Measurements from ENCODE around the gene EIF1. TPM values are rescaled to one million over a fixed set of nuclear protein-coding genes. Genes with fewer than 3 reads are reported as not detected.

The EIF1 gene
- total RNA-seq, 1 experiment from 2014 or later, result 172 TPM

DNA sequence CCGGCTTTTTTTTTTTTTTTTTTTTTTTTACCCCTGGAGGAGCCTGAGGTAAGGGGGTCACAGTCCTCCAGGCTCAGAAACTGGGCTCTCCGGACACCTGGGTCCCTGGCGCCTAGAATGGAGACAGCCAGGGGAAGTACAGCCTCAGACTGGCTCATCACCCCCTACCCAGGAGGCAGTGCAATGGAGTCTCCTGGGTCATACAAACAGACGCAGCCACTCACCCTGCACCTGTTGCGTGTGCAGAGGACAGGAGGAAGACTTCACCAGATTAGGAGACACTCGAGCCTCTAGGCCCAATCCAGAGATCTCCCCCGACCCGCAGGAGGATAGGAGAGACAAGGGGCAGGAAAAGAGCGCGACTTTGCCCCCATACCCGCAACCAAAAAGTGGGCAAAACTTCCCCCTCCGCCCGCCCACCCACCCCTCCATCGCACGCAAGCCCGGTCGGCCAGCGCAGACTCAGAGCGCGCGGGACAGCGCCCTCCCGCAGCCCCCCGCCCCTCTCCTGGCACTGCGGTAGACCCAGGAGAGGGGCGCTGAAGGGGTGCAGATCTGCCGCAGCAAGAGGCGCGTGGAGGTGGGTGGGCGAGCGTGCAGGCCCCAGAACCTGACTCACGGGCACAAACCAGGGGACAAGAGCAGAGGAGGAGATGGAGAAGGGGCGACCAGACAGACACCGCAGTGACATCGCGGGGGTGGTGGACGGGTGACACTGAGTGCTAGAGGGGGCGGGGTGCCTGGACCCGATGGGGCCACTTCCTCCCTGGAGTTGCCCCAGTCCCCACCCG, 44.9 kb downstream of the EIF1 start:
- Histone ChIP-seq H4K20me1 (ENCODE audit: insufficient read depth, low read depth, low read length) (no peaks in the 10 kb centered on the region), H3K36me3 (ENCODE audit: insufficient read depth, low read length) (no peaks in the 10 kb centered on the region), H3K4me1 (ENCODE audit: low read length) (peaks cover 5% of the 10 kb centered on the region), H3K79me2 (ENCODE audit: low read length) (no peaks in the 10 kb centered on the region), H3K4me2 (ENCODE audit: low read depth, low read length, poor library complexity, severe bottlenecking) (no peak overlapping the region), H3K9ac (ENCODE audit: low read length) (no peak overlapping the region), H2AFZ (ENCODE audit: low read length) (no peak overlapping the region), H3K27ac (ENCODE audit: low read length) (no peak overlapping the region), H3K9me2 (replicated peaks; ENCODE audit: insufficient read depth, low read length) (no peaks in the 10 kb centered on the region), H3K4me3 (ENCODE audit: low read length) (no peak overlapping the region), H3K27me3 (ENCODE audit: low read length) (no peaks in the 10 kb centered on the region), H3K9me3 (ENCODE audit: low read length) (no peaks in the 10 kb centered on the region)
- DNase-seq, result no peak

DNA sequence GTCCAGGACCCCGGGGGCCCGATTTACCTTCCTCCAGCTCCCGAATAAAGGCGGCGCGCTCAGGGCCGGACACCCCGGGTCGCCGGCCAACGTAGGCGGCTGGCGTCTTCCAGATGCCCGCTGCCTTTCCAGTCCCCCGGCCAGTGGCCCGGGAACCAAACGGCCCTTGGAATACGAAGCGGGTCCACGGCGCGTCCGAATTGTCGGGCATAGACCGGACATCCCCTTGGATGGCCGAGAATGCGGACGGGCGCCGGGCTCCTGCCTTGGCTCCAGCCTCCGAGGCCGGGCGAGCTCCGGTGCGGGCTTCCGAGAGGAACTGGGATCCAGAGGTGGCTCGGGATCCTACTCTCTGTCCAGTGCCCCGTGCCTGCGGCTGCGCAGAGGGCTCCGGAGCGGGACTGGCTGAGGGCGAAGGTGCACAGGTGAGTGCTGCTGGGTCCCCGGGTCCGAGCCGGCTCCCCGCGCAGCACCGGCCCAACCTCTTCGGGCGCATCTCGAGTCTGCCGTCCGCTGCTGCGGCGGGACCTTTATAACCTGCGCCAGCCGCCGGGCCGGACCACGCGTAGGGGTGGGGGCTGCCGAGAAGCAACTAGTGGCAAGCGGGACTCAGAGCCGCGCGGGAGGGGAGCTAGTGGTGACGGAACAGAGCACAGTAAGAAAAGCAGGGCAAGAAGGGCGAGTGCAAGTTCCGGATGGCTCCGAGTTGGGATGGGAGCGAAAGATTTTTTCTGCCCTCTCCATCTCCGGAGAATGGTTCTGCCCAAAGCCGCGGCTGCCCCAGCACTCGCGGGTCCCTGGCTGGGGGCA, 45.7 kb downstream of the EIF1 start, which contains the start of gene HAP1:
Gene HAP1 (minus strand): TSS at position 505 of the 810 bp plus-strand sequence. CDS start 9 bp downstream, at position 496.
- Histone ChIP-seq H3K36me3 (ENCODE audit: insufficient read depth, low read length) (no peaks in the 10 kb centered on the region), H3K4me1 (ENCODE audit: low read length) (peaks cover 4% of the 10 kb centered on the region; the same call in 1 of the 2 replicates), H3K9me3 (ENCODE audit: low read length) (no peaks in the 10 kb centered on the region), H3K27ac (ENCODE audit: low read length) (no peak within 1 kb of the TSS), H3K4me2 (ENCODE audit: low read depth, low read length, poor library complexity, severe bottlenecking) (no peak within 1 kb of the TSS), H2AFZ (ENCODE audit: low read length) (no peak within 1 kb of the TSS), H3K79me2 (ENCODE audit: low read length) (no peaks in the 10 kb centered on the region), H3K9me2 (replicated peaks; ENCODE audit: insufficient read depth, low read length) (no peaks in the 10 kb centered on the region), H3K27me3 (ENCODE audit: low read length) (no peaks in the 10 kb centered on the region), H4K20me1 (ENCODE audit: insufficient read depth, low read depth, low read length) (no peaks in the 10 kb centered on the region), H3K9ac (ENCODE audit: low read length) (no peak within 1 kb of the TSS), H3K4me3 (ENCODE audit: low read length) (no peak within 1 kb of the TSS)
- no peak for DNase-seq

DNA sequence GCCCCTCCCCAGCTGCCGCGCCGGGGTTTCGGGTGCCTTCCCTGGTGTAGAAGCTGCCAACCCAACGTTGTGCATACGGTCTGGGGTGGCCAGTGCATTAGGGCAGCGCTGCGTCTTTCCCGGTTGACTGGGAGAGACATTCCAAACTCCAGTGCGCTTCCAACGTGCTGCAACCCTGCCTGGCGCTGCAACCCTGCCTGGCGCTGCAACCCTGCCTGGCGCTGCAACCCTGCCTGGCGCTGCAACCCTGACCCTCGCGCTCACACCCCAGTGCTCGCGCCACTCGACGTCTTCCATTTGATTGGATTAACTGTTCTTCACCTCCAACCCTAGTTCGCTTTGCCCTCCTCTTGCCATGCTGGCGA, 46.2 kb downstream of the EIF1 start:
- no peak for DNase-seq
- Histone ChIP-seq H3K4me1 (ENCODE audit: low read length) (peaks cover 4% of the 10 kb centered on the region; the same call in 1 of the 2 replicates), H3K9me2 (replicated peaks; ENCODE audit: insufficient read depth, low read length) (no peaks in the 10 kb centered on the region), H2AFZ (ENCODE audit: low read length) (no peak overlapping the region), H3K27ac (ENCODE audit: low read length) (no peak overlapping the region), H3K4me2 (ENCODE audit: low read depth, low read length, poor library complexity, severe bottlenecking) (no peak overlapping the region), H3K27me3 (ENCODE audit: low read length) (no peaks in the 10 kb centered on the region), H3K36me3 (ENCODE audit: insufficient read depth, low read length) (no peaks in the 10 kb centered on the region), H3K4me3 (ENCODE audit: low read length) (no peak overlapping the region), H3K79me2 (ENCODE audit: low read length) (no peaks in the 10 kb centered on the region), H4K20me1 (ENCODE audit: insufficient read depth, low read depth, low read length) (no peaks in the 10 kb centered on the region), H3K9me3 (ENCODE audit: low read length) (no peaks in the 10 kb centered on the region), H3K9ac (ENCODE audit: low read length) (no peak overlapping the region)

DNA sequence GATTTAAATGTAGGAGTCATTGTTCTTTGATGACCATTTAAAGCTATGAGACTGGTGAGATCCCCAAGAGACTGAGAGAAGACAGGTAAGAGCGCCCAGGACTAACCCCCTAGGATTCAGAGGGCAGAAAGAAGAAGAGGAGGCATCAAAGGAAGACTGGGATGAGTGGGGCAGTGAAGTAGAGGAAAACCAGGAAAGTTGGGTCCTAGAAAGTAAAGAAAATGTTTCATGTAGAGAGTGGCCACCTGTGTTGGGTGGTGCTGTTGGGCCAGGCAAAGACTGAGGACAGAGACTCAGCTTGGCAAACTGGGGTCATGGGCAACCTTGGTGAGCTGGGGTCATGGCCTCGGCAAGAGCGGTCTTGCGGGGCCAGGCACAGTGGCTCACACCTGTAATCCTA, 47.1 kb downstream of the EIF1 start:
- Histone ChIP-seq H2AFZ (ENCODE audit: low read length) (no peak overlapping the region), H3K36me3 (ENCODE audit: insufficient read depth, low read length) (no peaks in the 10 kb centered on the region), H3K27me3 (ENCODE audit: low read length) (no peaks in the 10 kb centered on the region), H3K79me2 (ENCODE audit: low read length) (no peaks in the 10 kb centered on the region), H3K9me3 (ENCODE audit: low read length) (no peaks in the 10 kb centered on the region), H3K4me1 (ENCODE audit: low read length) (peaks cover 4% of the 10 kb centered on the region; the same call in 1 of the 2 replicates), H3K27ac (ENCODE audit: low read length) (no peak overlapping the region), H3K4me3 (ENCODE audit: low read length) (no peak overlapping the region), H3K4me2 (ENCODE audit: low read depth, low read length, poor library complexity, severe bottlenecking) (no peak overlapping the region), H3K9me2 (replicated peaks; ENCODE audit: insufficient read depth, low read length) (no peaks in the 10 kb centered on the region), H3K9ac (ENCODE audit: low read length) (no peak overlapping the region), H4K20me1 (ENCODE audit: insufficient read depth, low read depth, low read length) (no peaks in the 10 kb centered on the region)
- no peak for DNase-seq

DNA sequence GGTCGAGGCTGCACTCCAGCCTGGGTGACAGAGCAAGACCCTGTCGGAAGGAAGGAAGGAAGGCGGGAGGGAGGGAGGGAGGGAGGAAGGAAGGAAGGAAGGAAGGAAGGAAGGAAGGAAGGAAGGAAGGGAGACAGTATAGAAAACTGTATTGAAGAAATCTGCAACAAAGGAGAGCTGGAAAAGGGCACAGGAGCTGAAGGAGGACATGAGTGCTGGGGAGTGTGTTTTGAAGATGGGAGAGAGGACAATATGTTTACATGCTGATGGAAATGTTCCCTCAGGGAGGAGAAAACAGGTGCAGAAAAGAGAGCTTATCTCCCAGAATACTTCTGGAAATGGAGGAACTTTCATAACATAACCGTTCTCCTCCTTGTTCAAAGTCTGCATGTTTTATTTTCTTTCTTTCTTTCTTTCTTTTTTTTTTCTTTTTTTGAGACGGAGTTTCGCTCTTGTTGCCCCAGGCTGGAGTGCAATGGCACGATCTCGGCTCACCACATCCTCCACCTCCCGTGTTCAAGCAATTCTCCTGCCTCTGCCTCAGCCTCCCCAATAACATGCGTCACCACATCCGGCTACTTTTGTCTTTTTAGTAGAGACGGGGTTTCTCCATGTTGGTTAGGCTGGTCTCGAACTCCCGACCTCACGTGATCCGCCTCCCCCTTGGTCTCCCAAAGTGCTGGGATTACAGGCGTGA, 48.4 kb downstream of the EIF1 start:
- Histone ChIP-seq H2AFZ (ENCODE audit: low read length) (no peak overlapping the region), H3K4me3 (ENCODE audit: low read length) (no peak overlapping the region), H3K4me1 (ENCODE audit: low read length) (peaks cover 4% of the 10 kb centered on the region; the same call in 1 of the 2 replicates), H3K9ac (ENCODE audit: low read length) (no peak overlapping the region), H3K27me3 (ENCODE audit: low read length) (no peaks in the 10 kb centered on the region), H3K27ac (ENCODE audit: low read length) (no peak overlapping the region), H3K79me2 (ENCODE audit: low read length) (no peaks in the 10 kb centered on the region), H3K9me2 (replicated peaks; ENCODE audit: insufficient read depth, low read length) (no peaks in the 10 kb centered on the region), H3K4me2 (ENCODE audit: low read depth, low read length, poor library complexity, severe bottlenecking) (no peak overlapping the region), H3K9me3 (ENCODE audit: low read length) (no peaks in the 10 kb centered on the region), H4K20me1 (ENCODE audit: insufficient read depth, low read depth, low read length) (no peaks in the 10 kb centered on the region), H3K36me3 (ENCODE audit: insufficient read depth, low read length) (no peaks in the 10 kb centered on the region)
- DNase-seq, result no peak

DNA sequence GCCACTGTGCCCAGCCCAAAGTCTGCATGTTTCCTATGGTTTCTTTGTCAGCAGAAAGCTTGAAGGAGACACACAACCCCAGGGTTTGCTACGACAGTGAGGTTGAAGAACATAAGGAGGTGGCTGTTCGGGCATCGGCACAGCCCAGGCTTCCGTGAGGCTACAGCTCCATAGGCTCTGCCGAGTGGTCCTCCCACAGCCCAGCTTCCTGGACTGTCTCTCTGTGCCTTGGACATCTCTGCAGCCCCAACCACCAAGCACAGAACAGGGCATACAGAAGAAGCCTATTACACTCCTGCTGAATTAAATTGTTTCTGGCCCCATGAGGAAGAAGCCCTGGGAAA, 49.0 kb downstream of the EIF1 start:
- Histone ChIP-seq H3K9me3 (ENCODE audit: low read length) (no peaks in the 10 kb centered on the region), H3K27me3 (ENCODE audit: low read length) (no peaks in the 10 kb centered on the region), H3K36me3 (ENCODE audit: insufficient read depth, low read length) (no peaks in the 10 kb centered on the region), H3K9ac (ENCODE audit: low read length) (no peak overlapping the region), H3K79me2 (ENCODE audit: low read length) (no peaks in the 10 kb centered on the region), H3K9me2 (replicated peaks; ENCODE audit: insufficient read depth, low read length) (no peaks in the 10 kb centered on the region), H3K27ac (ENCODE audit: low read length) (no peak overlapping the region), H4K20me1 (ENCODE audit: insufficient read depth, low read depth, low read length) (no peaks in the 10 kb centered on the region), H3K4me1 (ENCODE audit: low read length) (peaks cover 4% of the 10 kb centered on the region; the same call in 1 of the 2 replicates), H3K4me3 (ENCODE audit: low read length) (no peak overlapping the region), H2AFZ (ENCODE audit: low read length) (no peak overlapping the region), H3K4me2 (ENCODE audit: low read depth, low read length, poor library complexity, severe bottlenecking) (no peak overlapping the region)
- DNase-seq, result no peak

DNA sequence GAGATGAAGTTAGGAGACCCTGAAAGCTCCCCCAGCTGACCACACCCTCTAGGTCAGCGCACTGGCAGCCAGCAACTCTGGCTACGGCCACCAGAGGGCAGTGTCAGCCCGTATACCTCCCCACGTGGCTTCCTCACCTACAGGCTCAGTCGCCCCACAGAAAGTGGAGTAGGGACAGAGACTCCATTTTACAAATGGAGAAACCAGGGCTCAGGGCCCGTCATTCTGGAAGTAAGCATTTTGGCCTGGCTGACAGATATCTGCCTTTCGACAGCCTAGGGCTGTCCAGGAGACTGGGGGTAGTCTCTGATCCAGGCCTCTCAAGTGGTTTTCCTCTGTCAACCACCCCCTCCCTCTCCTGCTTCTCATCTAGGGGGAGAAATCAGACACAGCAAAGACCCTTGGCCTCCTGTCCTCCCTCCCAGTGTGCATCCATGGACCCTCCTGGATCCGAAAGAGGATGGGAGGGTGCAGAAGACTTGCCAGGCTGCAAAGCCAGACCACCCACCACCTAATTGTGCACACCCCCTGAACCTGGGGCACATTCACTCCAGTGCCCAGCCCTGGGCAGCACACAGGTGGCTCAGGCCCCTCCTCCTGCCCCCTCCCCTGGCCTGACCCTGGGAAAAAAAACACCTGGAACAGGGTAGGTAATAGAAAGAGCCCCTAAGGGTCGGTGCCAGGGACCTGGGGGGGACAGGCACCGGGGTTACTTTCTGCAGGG, 49.6 kb downstream of the EIF1 start:
- H2AFZ ChIP-seq (ENCODE audit: low read length), result peak overlapping the region; percentile 99
- no peaks in the 10 kb centered on the region for H3K36me3 ChIP-seq (ENCODE audit: insufficient read depth, low read length)
- H3K4me3 ChIP-seq (ENCODE audit: low read length), result no peak overlapping the region
- H3K27ac ChIP-seq (ENCODE audit: low read length), result no peak overlapping the region
- no peaks in the 10 kb centered on the region for H4K20me1 ChIP-seq (ENCODE audit: insufficient read depth, low read depth, low read length)
- H3K9me3 ChIP-seq (ENCODE audit: low read length), result no peaks in the 10 kb centered on the region
- H3K79me2 ChIP-seq (ENCODE audit: low read length), result no peaks in the 10 kb centered on the region
- no peak overlapping the region for H3K4me2 ChIP-seq (ENCODE audit: low read depth, low read length, poor library complexity, severe bottlenecking)
- peak overlapping the region; percentile 34 for H3K9ac ChIP-seq (ENCODE audit: low read length)
- no peaks in the 10 kb centered on the region for H3K9me2 ChIP-seq (replicated peaks; ENCODE audit: insufficient read depth, low read length)
- DNase-seq, result peak; percentile 93
- H3K4me1 ChIP-seq (ENCODE audit: low read length), result peaks cover 4% of the 10 kb centered on the region; the same call in 1 of the 2 replicates
- H3K27me3 ChIP-seq (ENCODE audit: low read length), result no peaks in the 10 kb centered on the region

All from Karpas-422 (cell line).